ENCODE measurements around the gene ADAMTS10. TPM values are rescaled to one million over a fixed set of nuclear protein-coding genes. Genes with fewer than 3 reads are reported as not detected.

The ADAMTS10 gene
- total RNA-seq, 1 experiment from 2014 or later = 26.5 TPM

- H3K9ac ChIP-seq (ENCODE audit: extremely low read depth, insufficient read length, low read length) = peak overlapping the region; percentile 32
- no peak overlapping the region for H2AFZ ChIP-seq (ENCODE audit: low read length)
These were observed 1.6 kb downstream of the ADAMTS10 start for GRCh38 chr19:8608941-8609278.

More at GRCh38 chr19:8608941-8609278, 1.6 kb downstream of the ADAMTS10 start:
- Histone ChIP-seq H3K27ac (ENCODE audit: insufficient read length, low read depth, low read length) (no peak overlapping the region), H3K14ac (ENCODE audit: insufficient read depth, low read length) (peak overlapping the region; percentile 61; the same call in 1 of the 2 replicates), H2BK120ac (ENCODE audit: low read depth, low read length, poor library complexity, severe bottlenecking) (no peak overlapping the region), H3K18ac (ENCODE audit: insufficient read length, low read depth, low read length) (peak overlapping the region; percentile 61), H4K20me1 (ENCODE audit: control insufficient read depth, insufficient read depth, insufficient read length) (no peaks in the 10 kb centered on the region), H4K8ac (replicated peaks; ENCODE audit: insufficient read length, low read depth, low read length) (no peak overlapping the region), H3K23me2 (ENCODE audit: insufficient read length, low read depth, low read length, poor library complexity, severe bottlenecking) (peaks cover 8% of the 10 kb centered on the region), H3K27me3 (ENCODE audit: insufficient read depth, low read length) (no peaks in the 10 kb centered on the region), H2BK5ac (ENCODE audit: insufficient read length, low read length) (no peak overlapping the region), H3K9me3 (ENCODE audit: control insufficient read depth, low read depth, low read length) (no peaks in the 10 kb centered on the region), H3K23ac (ENCODE audit: insufficient read length, low read depth, low read length) (no peak overlapping the region), H2AK5ac (ENCODE audit: insufficient read length, low read length) (no peak overlapping the region), H2BK15ac (ENCODE audit: low read depth, low read length) (no peak overlapping the region), H4K5ac (ENCODE audit: insufficient read length, low read depth, low read length) (no peak overlapping the region), H3K56ac (ENCODE audit: insufficient read length, low read depth, low read length) (no peak overlapping the region), H3K4me1 (ENCODE audit: insufficient read depth, low read length) (peaks cover 6% of the 10 kb centered on the region), H3K79me1 (ENCODE audit: insufficient read depth, low read depth, low read length, poor library complexity, severe bottlenecking) (no peaks in the 10 kb centered on the region), H3K4me2 (ENCODE audit: insufficient read depth, insufficient read length, low read length) (peak overlapping the region; percentile 90), H2BK12ac (ENCODE audit: insufficient read length, low read depth, low read length) (no peak overlapping the region), H3K79me2 (ENCODE audit: insufficient read depth, low read length) (no peaks in the 10 kb centered on the region), H3K4ac (ENCODE audit: low read depth, low read length) (no peak overlapping the region), H4K91ac (ENCODE audit: insufficient read length, low read depth, low read length) (no peak overlapping the region), H3T11ph (ENCODE audit: low read length) (no peak overlapping the region), H2BK20ac (ENCODE audit: low read depth, low read length, poor library complexity, severe bottlenecking) (no peak overlapping the region)
- peak overlapping the region; percentile 53 to 81 for H3K4me3 Mint-ChIP-seq
- H3K9me3 Mint-ChIP-seq = peaks cover 3 to 5% of the 10 kb centered on the region in 2 experiments; a peak in 4 of 5 replicates
- TF ChIP-seq CTCF (conservative IDR thresholded peaks at IDR 0.05) = no peak
- peaks cover 33 to 47% of the 10 kb centered on the region in 2 experiments for H3K4me1 Mint-ChIP-seq
- H3K27me3 Mint-ChIP-seq (ENCODE audit: low read depth) = no peaks in the 10 kb centered on the region
- WGBS (ENCODE audit: extremely low coverage, insufficient read length, low lambda C conversion rate) = no CpG with 5 or more reads among the region's 5 CpGs
- H3K27ac Mint-ChIP-seq = peak overlapping the region; percentile 3 to 89 (median 83); a peak in 6 of 7 replicates
- peaks cover 11 to 26% (median 20%) of the 10 kb centered on the region in 3 experiments for H3K36me3 Mint-ChIP-seq (ENCODE audit: insufficient read depth in 1 of 3, low read depth in 3 of 3)
- DNase-seq = no peak

All from H9 (cell line).